ENCODE measurements around the gene DNAJC10.

Gene DNAJC10

GRCh38 chr2:182792441-182792840, 76.4 kb downstream of the DNAJC10 start:
- DNase-seq (ENCODE audit: low read depth): no peak

GRCh38 chr2:182798736-182799135, 82.7 kb downstream of the DNAJC10 start:
- DNase-seq (ENCODE audit: low read depth): no peak

DNA sequence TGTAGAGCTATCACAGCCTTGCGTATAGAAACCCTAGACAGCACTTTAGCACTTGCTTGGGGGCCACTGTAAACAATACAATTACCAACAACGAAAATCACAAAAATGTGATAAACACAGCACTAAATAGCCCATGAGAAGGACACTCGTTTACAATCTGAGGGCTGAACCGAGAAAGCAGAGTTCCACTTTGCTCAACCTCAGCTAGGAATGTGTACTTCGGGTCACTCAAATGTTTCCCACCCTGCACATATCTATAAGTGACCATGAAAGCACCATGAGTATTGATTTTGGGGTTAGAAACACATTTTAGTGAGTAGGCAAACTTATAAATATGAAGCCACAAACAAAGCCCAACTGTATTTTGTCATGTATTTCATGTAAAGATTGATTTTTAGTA, 88.1 kb downstream of the DNAJC10 start:
- DNase-seq (ENCODE audit: low read depth): no peak

GRCh38 chr2:182807319-182807718, 91.3 kb downstream of the DNAJC10 start:
- no peak for DNase-seq (ENCODE audit: low read depth)

GRCh38 chr2:182810087-182810486, 94.0 kb downstream of the DNAJC10 start:
- no peak for DNase-seq (ENCODE audit: low read depth)

DNA sequence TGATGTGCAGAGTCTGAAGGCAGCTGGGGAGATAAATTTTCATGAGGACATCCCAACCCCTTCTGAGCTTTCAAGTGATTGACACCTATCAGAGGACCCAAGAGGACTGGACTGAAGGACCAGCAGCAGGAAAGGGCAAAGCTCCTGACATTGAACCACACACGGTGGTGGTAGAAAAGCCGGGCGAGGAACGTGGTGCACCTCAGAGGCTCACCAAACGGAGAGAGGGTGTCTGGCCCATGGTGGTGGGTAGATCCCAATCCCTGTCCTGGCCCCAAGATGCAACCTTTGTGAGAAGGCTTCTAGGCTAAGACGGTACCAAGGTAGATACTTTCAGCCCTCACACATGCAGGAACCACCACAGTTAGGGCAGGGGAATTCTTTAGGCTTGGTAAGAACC, 98.3 kb downstream of the DNAJC10 start:
- DNase-seq (ENCODE audit: low read depth): no peak

GRCh38 chr2:182814804-182815203, 98.7 kb downstream of the DNAJC10 start:
- DNase-seq (ENCODE audit: low read depth): no peak

- DNase-seq (ENCODE audit: low read depth): no peak
Measured at GRCh38 chr2:182816866-182817265, 100.8 kb downstream of the DNAJC10 start.

GRCh38 chr2:182817558-182817957, 101.5 kb downstream of the DNAJC10 start:
- no peak for DNase-seq (ENCODE audit: low read depth)

DNA sequence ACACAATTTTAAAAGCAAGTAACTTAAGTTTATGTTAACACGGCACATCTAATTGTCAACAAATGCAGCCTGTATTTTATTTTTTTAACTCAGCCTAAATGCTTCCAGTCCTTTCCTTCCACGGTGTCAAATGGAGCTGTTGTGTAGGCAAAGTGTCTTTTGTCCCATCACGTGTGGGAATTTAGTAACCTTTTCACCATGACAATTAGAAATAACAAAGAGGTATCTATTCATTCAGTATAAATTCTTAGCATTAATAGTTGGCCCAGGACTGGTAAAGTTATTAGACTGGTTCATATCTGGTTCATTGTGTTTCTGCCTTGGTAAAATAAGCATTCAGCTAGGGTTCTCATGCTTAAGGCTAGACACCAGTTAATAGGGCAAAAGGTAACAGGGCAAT, 102.4 kb downstream of the DNAJC10 start:
- no peak for DNase-seq (ENCODE audit: low read depth)

GRCh38 chr2:182818925-182819324, 102.9 kb downstream of the DNAJC10 start:
- DNase-seq (ENCODE audit: low read depth): no peak

GRCh38 chr2:182819412-182819811, 103.4 kb downstream of the DNAJC10 start:
- no peak for DNase-seq (ENCODE audit: low read depth)

DNA sequence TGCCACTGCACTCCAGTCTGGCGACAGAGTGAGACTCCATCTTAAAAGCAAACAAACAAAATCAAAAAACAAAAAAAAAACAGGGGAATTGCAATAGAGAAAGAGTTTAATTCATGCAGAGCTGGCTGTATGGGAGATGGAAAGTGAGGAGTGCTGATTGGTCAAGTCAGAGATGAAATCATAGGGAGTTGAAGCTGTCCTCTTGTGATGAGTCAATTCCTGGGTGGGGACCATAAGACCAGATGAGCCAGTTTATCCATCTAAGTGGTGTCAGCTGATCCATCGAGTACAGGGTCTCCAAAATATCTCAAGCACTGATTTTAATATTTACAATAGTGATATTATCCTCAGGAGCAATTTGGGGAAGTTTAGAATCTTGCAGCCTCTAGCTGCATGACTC, 105.1 kb downstream of the DNAJC10 start:
- no peak for DNase-seq (ENCODE audit: low read depth)

DNA sequence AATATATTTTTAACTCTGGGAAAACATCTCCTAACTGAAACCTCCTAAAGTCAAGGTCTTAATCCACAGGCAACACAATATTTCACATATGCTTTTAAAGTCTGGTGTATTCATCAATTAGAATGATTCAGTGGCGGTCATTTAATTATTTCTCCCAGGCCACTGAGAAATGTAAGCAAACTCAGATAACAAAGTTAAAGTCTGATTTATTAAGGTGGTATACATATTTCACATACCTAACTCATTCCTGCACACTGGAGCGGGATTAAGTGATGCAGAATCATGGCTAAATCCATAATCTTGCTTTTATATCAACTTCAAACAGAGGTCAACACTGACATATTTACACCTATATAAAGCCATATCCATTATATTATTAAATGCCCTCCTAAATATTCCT, 106.7 kb downstream of the DNAJC10 start:
- no peak for DNase-seq (ENCODE audit: low read depth)

GRCh38 chr2:182824056-182824766, 108.2 kb downstream of the DNAJC10 start:
- no peak for DNase-seq (ENCODE audit: low read depth)

DNA sequence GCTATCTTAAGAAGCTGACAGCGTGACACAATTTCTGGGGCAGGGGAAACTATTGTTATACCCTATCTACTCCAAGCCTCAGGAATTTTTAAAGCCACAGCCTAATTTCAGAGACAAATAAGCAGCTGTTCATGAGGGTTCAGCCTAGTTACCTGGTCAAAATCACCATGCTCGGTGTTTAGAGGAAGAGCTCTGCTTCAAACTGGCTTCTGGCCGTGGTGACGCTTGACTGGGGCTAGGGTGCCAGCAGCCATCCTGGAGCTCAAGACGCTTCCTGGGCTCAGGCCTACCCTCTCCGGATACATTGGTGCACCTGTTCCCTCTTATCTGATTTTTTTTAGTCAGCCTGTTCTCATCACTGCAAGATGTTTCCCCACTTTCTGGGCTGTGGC, 108.7 kb downstream of the DNAJC10 start:
- no peak for DNase-seq (ENCODE audit: low read depth)

DNA sequence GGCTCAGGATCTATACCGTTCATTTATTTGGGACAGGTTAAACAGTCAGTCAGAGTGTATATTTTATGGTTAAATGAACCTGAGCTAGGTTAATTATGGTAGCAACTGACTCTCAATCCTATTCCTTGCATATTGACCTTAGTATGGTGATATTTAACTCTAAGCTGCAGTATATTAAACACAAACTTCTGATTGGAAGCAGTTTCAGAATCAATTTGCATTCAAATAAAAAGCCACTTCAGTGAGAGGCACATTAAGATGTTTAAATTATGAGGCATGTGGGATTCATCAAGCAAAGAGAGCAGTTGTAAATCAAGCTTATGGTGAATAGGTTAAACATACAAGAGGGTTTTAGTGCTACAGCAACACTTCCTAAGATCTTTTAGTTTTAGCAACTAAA, 110.0 kb downstream of the DNAJC10 start:
- no peak for DNase-seq (ENCODE audit: low read depth)

DNA sequence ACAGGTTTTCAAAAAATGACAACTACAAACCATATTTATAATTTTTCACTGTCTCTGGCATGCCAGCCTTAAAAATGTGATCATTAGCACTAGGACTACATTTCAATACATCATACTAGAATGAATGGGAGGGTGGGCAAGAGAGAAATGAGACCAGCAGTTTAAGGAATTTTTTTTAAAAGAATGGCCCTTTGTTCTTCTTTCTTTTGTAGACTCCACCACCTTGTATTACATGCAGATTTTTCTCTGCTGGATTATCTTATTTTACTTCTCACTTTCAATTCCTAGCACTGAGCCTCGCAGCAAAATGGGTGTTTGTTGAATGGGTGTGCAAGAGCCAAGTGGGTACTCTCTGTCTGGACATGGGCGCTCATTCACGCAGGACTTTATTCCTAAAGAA, 110.4 kb downstream of the DNAJC10 start:
- DNase-seq (ENCODE audit: low read depth): no peak

DNA sequence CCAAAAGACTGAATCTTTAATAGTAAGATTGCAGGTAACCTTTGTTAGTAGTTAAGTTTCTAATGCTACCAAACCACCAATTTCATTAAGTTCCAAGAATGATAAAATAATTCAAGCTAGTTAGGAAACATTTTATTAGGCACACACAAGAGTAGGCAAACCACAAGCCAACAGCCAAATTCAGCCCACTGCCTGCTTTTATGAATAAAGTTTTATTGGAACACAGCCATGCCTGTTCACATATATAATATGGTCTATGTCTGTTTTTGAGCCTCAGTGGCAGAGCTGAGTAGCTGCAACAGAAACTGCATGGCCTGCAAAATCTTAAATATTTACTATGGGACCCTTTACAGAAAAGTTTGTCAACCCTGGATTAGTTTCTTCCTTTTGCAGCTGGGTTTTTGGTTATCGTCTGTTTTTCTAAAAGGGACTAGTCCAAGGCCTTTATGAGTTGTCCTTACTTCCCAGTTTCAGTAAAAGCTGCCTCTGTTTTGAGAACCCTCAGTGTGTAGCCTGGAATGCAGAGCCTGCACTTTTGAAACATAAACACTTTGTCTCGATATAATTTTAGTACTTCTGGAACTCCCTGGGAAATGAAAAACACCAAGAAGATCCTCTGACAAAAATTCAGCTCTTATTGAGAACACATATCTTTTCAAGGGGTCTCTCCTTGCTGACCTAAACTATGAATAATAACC, 111.3 kb downstream of the DNAJC10 start:
- no peak for DNase-seq (ENCODE audit: low read depth)

GRCh38 chr2:182831101-182831500, 115.0 kb downstream of the DNAJC10 start:
- no peak for DNase-seq (ENCODE audit: low read depth)

- no peak for DNase-seq (ENCODE audit: low read depth)
Measured at GRCh38 chr2:182831921-182832320, 115.9 kb downstream of the DNAJC10 start.

DNA sequence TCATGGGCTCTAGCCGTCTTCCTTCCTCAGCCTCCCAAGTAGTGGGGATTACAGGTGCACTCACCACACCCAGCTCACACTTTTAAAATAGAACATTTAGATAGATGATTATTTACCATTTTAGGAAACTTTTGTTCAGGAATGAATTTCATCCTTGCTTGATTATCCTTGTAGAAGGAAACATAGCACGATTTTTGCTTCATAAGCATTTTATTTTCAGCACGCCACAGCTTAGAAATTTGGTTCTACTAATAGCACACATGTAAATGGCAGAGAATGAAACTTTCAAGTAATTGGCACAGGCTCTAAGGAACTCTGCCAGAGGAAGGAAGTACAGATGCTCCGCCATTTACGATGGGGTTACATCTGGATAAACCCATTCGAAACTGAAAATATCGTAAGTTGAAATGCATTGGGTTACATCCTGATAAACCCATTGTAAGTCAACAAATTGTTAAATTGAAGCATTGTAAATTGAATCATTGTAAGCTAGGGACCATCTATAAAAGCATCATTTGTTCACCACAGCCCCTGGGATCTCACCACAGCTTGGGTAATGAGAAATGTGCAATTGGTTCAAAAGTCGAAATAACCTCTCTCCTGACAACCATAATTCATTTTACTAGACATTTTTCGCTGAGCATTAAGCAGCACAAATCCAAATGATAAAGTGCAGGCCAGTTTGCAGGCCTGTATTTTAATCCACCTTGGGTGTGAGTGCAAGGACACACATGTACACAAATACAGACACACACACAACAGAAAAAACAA, 117.2 kb downstream of the DNAJC10 start:
- DNase-seq (ENCODE audit: low read depth): no peak

DNA sequence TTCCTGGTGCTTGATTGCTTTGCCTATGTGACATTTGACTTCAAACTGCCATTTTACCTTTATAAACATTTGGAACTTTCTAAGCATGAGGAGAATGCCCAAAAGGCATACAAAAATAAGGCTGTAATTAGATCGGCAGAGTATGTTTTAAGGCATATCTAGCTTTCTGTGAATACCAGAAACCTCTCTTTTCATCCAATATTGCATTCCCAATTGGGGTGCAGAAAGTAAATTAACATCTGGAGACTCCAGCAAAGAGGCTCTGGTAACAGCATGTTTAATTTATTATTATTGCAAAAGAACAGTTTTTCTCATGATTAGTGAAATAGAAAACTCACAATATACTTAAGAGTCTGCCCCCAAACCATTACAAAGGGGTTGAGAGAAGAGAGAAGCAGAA, 118.2 kb downstream of the DNAJC10 start:
- DNase-seq (ENCODE audit: low read depth): no peak

All from stimulated activated CD8-positive, alpha-beta memory T cell treated with anti-CD3 and anti-CD28 coated beads, Interleukin-12 subunit alpha, Interleukin-12 subunit beta, amount 100 ng/mL, for 1 hour (primary cell).